Muscle layer of duodenum (tissue), 2 donors: Measurements from ENCODE around the gene TAL1.

Experiments
- H3K27ac ChIP-seq: one replicate; pipeline ENCODE4 v1.7.0; 2013; ENCODE audit warnings: mild to moderate bottlenecking, low read length
- H3K27me3 ChIP-seq: one replicate; pipeline ENCODE4 v1.7.0; 2013; ENCODE audit warnings: low read depth, mild to moderate bottlenecking, control low read depth, low read length
- H3K36me3 ChIP-seq, 2 donors: one replicate each; pipeline ENCODE4 v1.7.0; 2013; ENCODE audit warnings: low read length in 2 of 2, control low read depth in 1 of 2, mild to moderate bottlenecking in 1 of 2; ENCODE audit not compliant: insufficient read depth in 2 of 2, control insufficient read depth in 1 of 2
- H3K4me1 ChIP-seq, 2 donors: one replicate each; pipeline ENCODE4 v1.7.0; 2013; ENCODE audit warnings: low read length in 2 of 2, mild to moderate bottlenecking in 2 of 2, control low read depth in 1 of 2, moderate library complexity in 1 of 2; ENCODE audit not compliant: insufficient read depth in 2 of 2, control insufficient read depth in 1 of 2
- H3K4me3 ChIP-seq, 2 donors: one replicate each; pipeline ENCODE4 v1.7.0; 2013; ENCODE audit warnings: low read length in 2 of 2, low read depth in 1 of 2, mild to moderate bottlenecking in 1 of 2
- H3K9me3 ChIP-seq, 2 donors: one replicate each; pipeline ENCODE4 v1.7.0; 2013; ENCODE audit warnings: low read length in 2 of 2, control low read depth in 1 of 2, mild to moderate bottlenecking in 1 of 2; ENCODE audit not compliant: control insufficient read depth in 1 of 2
- donor health status: healthy.

TAL1 gene

GRCh38 chr1:47222476-47222875 lies 9.5 kb downstream of the TAL1 start:
- peaks cover 0 to 12% of the 10 kb centered on the region in 2 donors for H3K4me1 ChIP-seq
- H3K27me3 ChIP-seq = peaks cover 41% of the 10 kb centered on the region
- H3K4me3 ChIP-seq = no peak overlapping the region
- H3K27ac ChIP-seq = no peak overlapping the region
- H3K36me3 ChIP-seq = no peaks in the 10 kb centered on the region
- no peaks in the 10 kb centered on the region for H3K9me3 ChIP-seq

GRCh38 chr1:47219590-47220220 lies 12.3 kb downstream of the TAL1 start:
- Histone ChIP-seq H3K9me3 (no peaks in the 10 kb centered on the region), H3K27ac (no peak overlapping the region), H3K36me3 (no peaks in the 10 kb centered on the region), H3K4me3 (no peak overlapping the region), H3K27me3 (peaks cover 20% of the 10 kb centered on the region), H3K4me1 (peaks cover 0 to 1% of the 10 kb centered on the region in 2 donors)

- Histone ChIP-seq H3K36me3 (no peaks in the 10 kb centered on the region), H3K27me3 (peaks cover 13% of the 10 kb centered on the region), H3K4me3 (no peak overlapping the region), H3K27ac (no peak overlapping the region), H3K4me1 (no peaks in the 10 kb centered on the region), H3K9me3 (no peaks in the 10 kb centered on the region)
Measured at GRCh38 chr1:47219001-47219400, 13.0 kb downstream of the TAL1 start.

- no peaks in the 10 kb centered on the region for H3K27me3 ChIP-seq
- no peaks in the 10 kb centered on the region for H3K4me1 ChIP-seq
- no peak overlapping the region for H3K4me3 ChIP-seq
- no peak overlapping the region for H3K27ac ChIP-seq
- H3K9me3 ChIP-seq = no peaks in the 10 kb centered on the region
- no peaks in the 10 kb centered on the region for H3K36me3 ChIP-seq
Measured at GRCh38 chr1:47216278-47217059, 15.6 kb downstream of the TAL1 start.

- Histone ChIP-seq H3K36me3 (no peaks in the 10 kb centered on the region), H3K27ac (no peak overlapping the region), H3K4me1 (no peaks in the 10 kb centered on the region), H3K4me3 (no peak overlapping the region), H3K9me3 (no peaks in the 10 kb centered on the region), H3K27me3 (no peaks in the 10 kb centered on the region)
Measured at GRCh38 chr1:47215713-47216112, 16.3 kb downstream of the TAL1 start.

- H3K27ac ChIP-seq = no peak overlapping the region
- H3K9me3 ChIP-seq = no peaks in the 10 kb centered on the region
- no peak overlapping the region for H3K4me3 ChIP-seq
- H3K4me1 ChIP-seq = no peaks in the 10 kb centered on the region
- no peaks in the 10 kb centered on the region for H3K27me3 ChIP-seq
- H3K36me3 ChIP-seq = no peaks in the 10 kb centered on the region
Measured at GRCh38 chr1:47214549-47214948, 17.5 kb downstream of the TAL1 start.

GRCh38 chr1:47213230-47213963 lies 18.6 kb downstream of the TAL1 start:
- Histone ChIP-seq H3K4me3 (no peak overlapping the region), H3K36me3 (no peaks in the 10 kb centered on the region), H3K27me3 (peaks cover 6% of the 10 kb centered on the region), H3K4me1 (no peaks in the 10 kb centered on the region), H3K9me3 (no peaks in the 10 kb centered on the region), H3K27ac (no peak overlapping the region)

- no peak overlapping the region for H3K27ac ChIP-seq
- H3K27me3 ChIP-seq = peaks cover 6% of the 10 kb centered on the region
- H3K36me3 ChIP-seq = no peaks in the 10 kb centered on the region
- no peaks in the 10 kb centered on the region for H3K4me1 ChIP-seq
- H3K9me3 ChIP-seq = no peaks in the 10 kb centered on the region
- no peak overlapping the region for H3K4me3 ChIP-seq
Measured at GRCh38 chr1:47212636-47213229, 19.3 kb downstream of the TAL1 start.

- peaks cover 6% of the 10 kb centered on the region for H3K27me3 ChIP-seq
- H3K36me3 ChIP-seq = no peaks in the 10 kb centered on the region
- no peak overlapping the region for H3K4me3 ChIP-seq
- H3K4me1 ChIP-seq = no peaks in the 10 kb centered on the region
- no peak overlapping the region for H3K27ac ChIP-seq
- H3K9me3 ChIP-seq = no peaks in the 10 kb centered on the region
Measured at GRCh38 chr1:47211796-47212269, 20.2 kb downstream of the TAL1 start.

- H3K27ac ChIP-seq = no peak overlapping the region
- H3K27me3 ChIP-seq = peaks cover 6% of the 10 kb centered on the region
- no peaks in the 10 kb centered on the region for H3K36me3 ChIP-seq
- no peaks in the 10 kb centered on the region for H3K4me1 ChIP-seq
- no peak overlapping the region for H3K4me3 ChIP-seq
- no peaks in the 10 kb centered on the region for H3K9me3 ChIP-seq
Measured at GRCh38 chr1:47210666-47211065, 21.4 kb downstream of the TAL1 start.

- Histone ChIP-seq H3K27me3 (peaks cover 6% of the 10 kb centered on the region), H3K4me1 (no peaks in the 10 kb centered on the region), H3K4me3 (no peak overlapping the region), H3K9me3 (no peaks in the 10 kb centered on the region), H3K27ac (no peak overlapping the region), H3K36me3 (no peaks in the 10 kb centered on the region)
Measured at GRCh38 chr1:47209725-47210325, 22.2 kb downstream of the TAL1 start.
